Pancreas (tissue), 10 donors: Measurements from ENCODE around the gene GPR32. TPM values are rescaled to one million over a fixed set of nuclear protein-coding genes. Genes with fewer than 3 reads are reported as not detected.

Experiments used
- ATAC-seq, 4 donors: fragments of 200-7000 bp; cut with Tn5 transposase; one replicate each; pipeline versions ENCODE4 v1.8.0 to v1.9.1; 2020; ENCODE audit warnings: mild to moderate bottlenecking in 4 of 4, moderate library complexity in 4 of 4
- DNase-seq, 6 donors: peaks; one replicate each; pipeline ENCODE4 v3.0.0-alpha.2; 2020
- FAIRE-seq: peaks from 2 replicates; lab custom pipeline; 2012; peaks lifted over from hg19 to GRCh38; lab: Jason Lieb, UNC
- H3K27ac ChIP-seq, 4 donors: fragments of 200-600 bp; sonication (generic); 1 replicate in 3 of 4; 2 replicates in 1 of 4; pipeline versions ENCODE4 v1.5.0 to v1.8.0; 2020
- H3K27me3 ChIP-seq, 4 donors: fragments of 200-600 bp; one replicate each; pipeline ENCODE4 v1.8.0; 2021
- H3K36me3 ChIP-seq, 3 donors: fragments of 200-600 bp; sonication (generic) in 1 of 3; one replicate each; pipeline versions ENCODE4 v1.5.0 to v1.8.0; 2020 to 2021
- H3K4me1 ChIP-seq, 3 donors: fragments of 200-600 bp; one replicate each; pipeline ENCODE4 v1.8.0; 2021
- H3K4me3 ChIP-seq, 4 donors: fragments of 200-600 bp; sonication (generic) in 2 of 4; one replicate each; pipeline versions ENCODE4 v1.5.0 to v1.8.0; 2020 to 2021
- H3K9me3 ChIP-seq, 4 donors: fragments of 200-600 bp; one replicate each; pipeline ENCODE4 v1.8.0; 2021
- CTCF ChIP-seq, 4 donors: fragments of 200-600 bp; sonication (generic) in 3 of 4; IDR thresholded peaks; one replicate each; pipeline versions ENCODE4 v1.5.0 to v1.8.0; 2021; ENCODE audit warnings: antibody characterized with exemption in 4 of 4
- WGBS, 2 donors: extraction: QIAGEN DNeasy Blood & Tissue Kit; methylation state at CpG; one replicate each; pipeline ENCODE4 v1.1.7; 2013; 5-methylcytosine and 5-hydroxymethylcytosine counted together
- intact Hi-C, 3 donors: fragments of 100-400 bp; cut with DNase I; formaldehyde crosslinking; loops; one replicate each; pipeline versions ENCODE4 v1.11.1 to v1.14.2; 2022
- polyA plus RNA-seq, 2 donors: library from polyadenylated mRNA; stranded (reverse); fragments of 200-250 nt; gene quantifications; one replicate each; pipeline ENCODE4 v1.2.3, GENCODE V29; 2013
- total RNA-seq, 6 donors: library from RNA; stranded (reverse); fragmentation: NEBNext Ultra II Directional in 4 of 6; extraction: Animal tissue kit (Norgen Biotek cat#: 25700) in 4 of 6; gene quantifications; one replicate each; pipeline versions ENCODE4 v1.2.1 to v1.2.4, GENCODE V29; 2021 to 2023
- donor health status: healthy with polysubstance abuse.
- donor health status: DM: no; HTN: no; CAD: no; lungs with moderate emphysema.
- donor health status: DM: no; HTN: no; CAD: no.
- donor health status: control.
- donor health status: control.
- donor health status: Bipolar disorder and iron deficiency.
- donor health status: DM: yes; HTN: yes; CAD: no.
- donor health status: DM: no; HTN: no; CAD: no.
- donor health status: DM: no; HTN: no; CAD: no.
- donor health status: DM: yes; HTN: yes; CAD: no.

Gene GPR32
- total and polyA plus RNA-seq, 8 donors, result not detected

GRCh38 chr19:50728084-50728737 is 42.1 kb upstream of the GPR32 start:
- no peaks in the 10 kb centered on the region for H3K36me3 ChIP-seq
- no peak overlapping the region for H3K27ac ChIP-seq
- peak in 5 of 6 donors; percentile 35 to 70 (median 49) for DNase-seq
- 15 to 23% methylated on average over 33 to 39 of the region's 39 CpGs for WGBS, 2 donors
- peaks cover 0 to 5% (median 4%) of the 10 kb centered on the region in 3 donors for H3K4me1 ChIP-seq
- FAIRE-seq, result no peak
- no peak for ATAC-seq
- intact Hi-C loops, result no loop called here
- TF ChIP-seq CTCF (IDR thresholded peaks at IDR 0.05), result no peak
- H3K27me3 ChIP-seq, result no peaks in the 10 kb centered on the region
- no peaks in the 10 kb centered on the region for H3K9me3 ChIP-seq
- no peak overlapping the region for H3K4me3 ChIP-seq

- Histone ChIP-seq H3K27ac (no peak overlapping the region), H3K4me3 (no peak overlapping the region), H3K36me3 (no peaks in the 10 kb centered on the region), H3K4me1 (peaks cover 0 to 5% (median 4%) of the 10 kb centered on the region in 3 donors), H3K9me3 (no peaks in the 10 kb centered on the region), H3K27me3 (peaks cover 0 to 6% (median 0%) of the 10 kb centered on the region in 4 donors)
- intact Hi-C loops, result no loop called here
- WGBS, 2 donors, result 49 to 58% methylated on average over 5 of the region's 5 CpGs
- no peak for FAIRE-seq
- no peak for DNase-seq
- TF ChIP-seq CTCF (IDR thresholded peaks at IDR 0.05), result no peak
- no peak for ATAC-seq
These were observed 40.4 kb upstream of the GPR32 start for GRCh38 chr19:50729894-50730293.

GRCh38 chr19:50735869-50736268 is 34.4 kb upstream of the GPR32 start:
- Histone ChIP-seq H3K27me3 (peaks cover 0 to 20% (median 0%) of the 10 kb centered on the region in 4 donors), H3K27ac (no peak overlapping the region), H3K4me3 (no peak overlapping the region), H3K9me3 (no peaks in the 10 kb centered on the region), H3K36me3 (no peaks in the 10 kb centered on the region), H3K4me1 (no peaks in the 10 kb centered on the region)
- intact Hi-C loops, result no loop called here
- no peak for TF ChIP-seq CTCF (IDR thresholded peaks at IDR 0.05)
- FAIRE-seq, result no peak
- no peak for ATAC-seq
- 35 to 43% methylated on average over 7 of the region's 7 CpGs for WGBS, 2 donors
- no peak for DNase-seq

- H3K27me3 ChIP-seq, result peaks cover 0 to 22% (median 0%) of the 10 kb centered on the region in 4 donors
- no peaks in the 10 kb centered on the region for H3K36me3 ChIP-seq
- no peak for TF ChIP-seq CTCF (IDR thresholded peaks at IDR 0.05)
- H3K9me3 ChIP-seq, result no peaks in the 10 kb centered on the region
- H3K4me3 ChIP-seq, result no peak overlapping the region
- ATAC-seq (no peak), FAIRE-seq (no peak), DNase-seq (no peak)
- H3K4me1 ChIP-seq, result no peaks in the 10 kb centered on the region
- intact Hi-C loops, result no loop called here
- WGBS, 2 donors, result 37 to 52% methylated on average over 5 of the region's 5 CpGs
- no peak overlapping the region for H3K27ac ChIP-seq
These were observed 33.9 kb upstream of the GPR32 start for GRCh38 chr19:50736338-50736737.
